Breast epithelium (tissue), 4 donors: ENCODE measurements around the gene DPH5. TPM values are rescaled to one million over a fixed set of nuclear protein-coding genes. Genes with fewer than 3 reads are reported as not detected.

Experiments
- DNase-seq, 2 donors: peaks; one replicate each; pipeline ENCODE4 v3.0.0-alpha.2; 2019; ENCODE audit warnings: low spot score in 2 of 2
- H3K27ac ChIP-seq, 2 donors: fragments of 200-600 bp; sonication (generic) in 1 of 2; one replicate each; pipeline ENCODE4 v1.5.1; 2016 to 2019; ENCODE audit warnings: mild to moderate bottlenecking in 1 of 2
- H3K27me3 ChIP-seq, 2 donors: fragments of 200-600 bp; sonication (generic) in 1 of 2; one replicate each; pipeline versions ENCODE4 v1.5.1 to v1.6.0; 2017 to 2019; ENCODE audit warnings: control low read depth in 1 of 2, mild to moderate bottlenecking in 1 of 2
- H3K36me3 ChIP-seq: fragments of 200-600 bp; one replicate; pipeline ENCODE4 v1.5.1; 2019
- H3K4me1 ChIP-seq, 2 donors: fragments of 200-600 bp; sonication (generic); one replicate each; pipeline ENCODE4 v1.5.1; 2016 to 2019; ENCODE audit warnings: control low read depth in 1 of 2
- H3K4me3 ChIP-seq, 3 donors: fragments of 200-600 bp; sonication (generic); 1 replicate in 2 of 3; 2 replicates in 1 of 3; pipeline ENCODE4 v1.5.1; 2016 to 2019; ENCODE audit warnings: mild to moderate bottlenecking in 3 of 3, moderate library complexity in 2 of 3
- H3K9me3 ChIP-seq, 2 donors: fragments of 200-600 bp; sonication (generic) in 1 of 2; one replicate each; pipeline ENCODE4 v1.5.1; 2016 to 2019; ENCODE audit warnings: control low read depth in 1 of 2
- POLR2A ChIP-seq: fragments of 450-650 bp; IDR thresholded peaks from one replicate; pipeline ENCODE4 v1.6.1; 2016; ENCODE audit warnings: antibody characterized with exemption, mild to moderate bottlenecking, moderate library complexity
- POLR2AphosphoS5 ChIP-seq, 3 donors: sonication (generic); formaldehyde crosslinking; IDR thresholded peaks; one replicate each; pipeline ENCODE4 v1.6.1; 2017; ENCODE audit warnings: antibody characterized with exemption in 3 of 3
- intact Hi-C: fragments of 100-400 bp; cut with DNase I; formaldehyde crosslinking; loops from one replicate; pipeline ENCODE4 v1.15.1; 2023; ENCODE audit warnings: low total_unique reads
- total RNA-seq, 3 donors: library from RNA; depleted of rRNA; stranded (reverse); fragments of >200 nt; gene quantifications; one replicate each; pipeline ENCODE4 v1.1.0, GENCODE V29; 2016
- TF ChIP-seq, protein P1 (sequence below), 3 donors: fragments of 450-650 bp; IDR thresholded peaks; one replicate each; pipeline ENCODE4 v1.5.1; 2016 to 2017; ENCODE audit warnings: antibody characterized with exemption in 3 of 3, mild to moderate bottlenecking in 3 of 3, moderate library complexity in 3 of 3

Gene DPH5
- total RNA-seq, 3 donors from 2014 or later = 19.2 to 26.1 (median 25.9) TPM

DNA sequence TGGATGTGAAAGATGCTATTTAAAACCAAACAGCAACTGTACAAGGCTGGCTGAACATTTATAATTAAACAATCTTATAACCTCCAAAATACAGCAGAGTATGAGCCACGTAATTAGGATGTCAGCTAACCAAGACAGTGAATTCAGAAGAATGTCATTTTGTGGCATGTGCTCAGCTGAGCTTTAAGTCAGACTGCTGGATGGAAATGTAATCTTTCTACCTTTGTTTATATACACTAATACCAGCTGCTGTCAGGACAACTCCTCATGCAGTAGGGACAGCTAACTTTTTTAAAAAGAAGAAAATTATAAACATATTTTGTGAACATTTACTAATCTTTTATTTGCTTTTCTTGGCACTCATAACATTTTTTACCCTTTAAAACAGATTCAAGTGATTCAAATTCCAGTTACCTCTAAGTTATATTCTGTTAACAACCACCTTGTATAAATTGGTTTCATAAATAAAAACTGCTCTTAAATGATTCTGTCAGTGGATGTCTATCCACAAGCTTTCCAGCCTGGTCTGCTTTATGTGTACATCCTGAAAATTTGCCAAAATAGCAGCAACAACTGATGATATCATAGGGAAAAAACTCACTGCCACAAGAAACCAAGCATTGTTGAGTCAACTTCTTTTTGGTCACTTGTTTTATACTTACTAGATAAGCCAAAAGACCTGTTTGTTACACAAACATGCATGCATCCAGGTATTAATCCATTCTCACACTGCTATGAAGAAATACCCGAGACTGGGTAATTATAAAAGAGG is 36.1 kb downstream of the DPH5 start:
- no peaks in the 10 kb centered on the region for H3K27me3 ChIP-seq
- H3K4me1 ChIP-seq = no peaks in the 10 kb centered on the region
- H3K4me3 ChIP-seq = no peak overlapping the region
- intact Hi-C loops = no loop called here
- TF ChIP-seq, protein P1, sequence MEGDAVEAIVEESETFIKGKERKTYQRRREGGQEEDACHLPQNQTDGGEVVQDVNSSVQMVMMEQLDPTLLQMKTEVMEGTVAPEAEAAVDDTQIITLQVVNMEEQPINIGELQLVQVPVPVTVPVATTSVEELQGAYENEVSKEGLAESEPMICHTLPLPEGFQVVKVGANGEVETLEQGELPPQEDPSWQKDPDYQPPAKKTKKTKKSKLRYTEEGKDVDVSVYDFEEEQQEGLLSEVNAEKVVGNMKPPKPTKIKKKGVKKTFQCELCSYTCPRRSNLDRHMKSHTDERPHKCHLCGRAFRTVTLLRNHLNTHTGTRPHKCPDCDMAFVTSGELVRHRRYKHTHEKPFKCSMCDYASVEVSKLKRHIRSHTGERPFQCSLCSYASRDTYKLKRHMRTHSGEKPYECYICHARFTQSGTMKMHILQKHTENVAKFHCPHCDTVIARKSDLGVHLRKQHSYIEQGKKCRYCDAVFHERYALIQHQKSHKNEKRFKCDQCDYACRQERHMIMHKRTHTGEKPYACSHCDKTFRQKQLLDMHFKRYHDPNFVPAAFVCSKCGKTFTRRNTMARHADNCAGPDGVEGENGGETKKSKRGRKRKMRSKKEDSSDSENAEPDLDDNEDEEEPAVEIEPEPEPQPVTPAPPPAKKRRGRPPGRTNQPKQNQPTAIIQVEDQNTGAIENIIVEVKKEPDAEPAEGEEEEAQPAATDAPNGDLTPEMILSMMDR (IDR thresholded peaks at IDR 0.05) = no peak
- no peak for TF ChIP-seq POLR2A
- no peak for TF ChIP-seq POLR2AphosphoS5 (IDR thresholded peaks at IDR 0.05)
- H3K36me3 ChIP-seq = no peaks in the 10 kb centered on the region
- no peaks in the 10 kb centered on the region for H3K9me3 ChIP-seq
- DNase-seq = no peak
- H3K27ac ChIP-seq = peak overlapping the region in 1 of 2 donors; percentile 18

- DNase-seq = no peak
- intact Hi-C loops = no loop called here
- no peaks in the 10 kb centered on the region for H3K27me3 ChIP-seq
- H3K36me3 ChIP-seq = no peaks in the 10 kb centered on the region
- no peak overlapping the region for H3K4me3 ChIP-seq
- no peaks in the 10 kb centered on the region for H3K4me1 ChIP-seq
- no peaks in the 10 kb centered on the region for H3K9me3 ChIP-seq
- no peak overlapping the region for H3K27ac ChIP-seq
- TF ChIP-seq POLR2A (no peak), POLR2AphosphoS5 (IDR thresholded peaks at IDR 0.05) (no peak)
- TF ChIP-seq, protein P1 (IDR thresholded peaks at IDR 0.05) = no peak
Measured at GRCh38 chr1:100988121-100988520, 37.5 kb downstream of the DPH5 start.

GRCh38 chr1:100982793-100983192 is 42.8 kb downstream of the DPH5 start:
- H3K4me1 ChIP-seq = no peaks in the 10 kb centered on the region
- H3K36me3 ChIP-seq = no peaks in the 10 kb centered on the region
- no peak for DNase-seq
- TF ChIP-seq POLR2AphosphoS5 (IDR thresholded peaks at IDR 0.05) (no peak), POLR2A (no peak)
- TF ChIP-seq, protein P1 (IDR thresholded peaks at IDR 0.05) = no peak
- no peaks in the 10 kb centered on the region for H3K27me3 ChIP-seq
- H3K9me3 ChIP-seq = no peaks in the 10 kb centered on the region
- no peak overlapping the region for H3K27ac ChIP-seq
- H3K4me3 ChIP-seq = no peak overlapping the region
- intact Hi-C loops = no loop called here

DNA sequence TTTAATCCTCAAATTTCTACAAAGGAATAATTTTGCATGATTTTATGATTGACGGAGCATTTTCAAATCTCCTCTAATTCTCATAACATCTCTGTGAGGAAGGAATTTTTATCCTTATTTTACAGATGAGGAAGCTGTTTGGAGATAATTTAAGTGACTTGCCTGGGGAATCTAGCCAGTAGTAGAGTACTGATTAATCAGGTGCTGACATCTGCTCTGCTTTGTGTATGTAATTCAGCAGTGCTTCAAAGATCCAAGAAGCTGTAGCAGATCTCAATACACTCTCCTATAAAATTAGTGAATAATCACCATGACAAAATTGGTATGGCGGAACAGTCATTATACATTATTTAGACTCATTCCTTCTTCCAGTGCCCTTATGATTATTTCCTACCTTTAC is 46.0 kb downstream of the DPH5 start:
- TF ChIP-seq POLR2AphosphoS5 (IDR thresholded peaks at IDR 0.05) (no peak), POLR2A (no peak)
- TF ChIP-seq, protein P1 (IDR thresholded peaks at IDR 0.05) = no peak
- DNase-seq = no peak
- Histone ChIP-seq H3K9me3 (no peaks in the 10 kb centered on the region), H3K36me3 (no peaks in the 10 kb centered on the region), H3K27me3 (no peaks in the 10 kb centered on the region), H3K4me3 (no peak overlapping the region), H3K27ac (no peak overlapping the region), H3K4me1 (no peaks in the 10 kb centered on the region)
- intact Hi-C loops = no loop called here

DNA sequence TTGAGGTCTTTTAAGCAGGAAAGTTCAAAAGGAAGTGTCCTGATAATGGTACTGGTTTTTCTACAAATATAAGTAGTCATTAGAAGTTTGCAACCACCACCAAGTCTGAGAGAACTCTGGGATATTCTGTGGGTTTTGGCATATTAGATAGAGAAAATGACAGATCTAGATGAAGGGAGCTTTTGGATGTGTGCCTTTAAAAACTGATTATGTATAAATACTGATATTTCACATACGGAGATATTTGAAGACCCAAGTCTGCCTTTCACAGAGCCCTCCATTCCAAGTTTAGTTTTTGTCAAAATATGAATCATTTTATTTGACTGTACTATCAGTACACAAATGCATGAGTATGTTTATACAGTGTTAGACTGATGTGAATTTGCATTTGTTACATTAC is 48.6 kb downstream of the DPH5 start:
- Histone ChIP-seq H3K27me3 (no peaks in the 10 kb centered on the region), H3K27ac (no peak overlapping the region), H3K4me3 (no peak overlapping the region), H3K36me3 (no peaks in the 10 kb centered on the region), H3K9me3 (no peaks in the 10 kb centered on the region), H3K4me1 (no peaks in the 10 kb centered on the region)
- TF ChIP-seq POLR2AphosphoS5 (IDR thresholded peaks at IDR 0.05) (no peak), POLR2A (no peak)
- TF ChIP-seq, protein P1 (IDR thresholded peaks at IDR 0.05) = no peak
- DNase-seq = no peak
- intact Hi-C loops = no loop called here
